OCI-LY7 (cell line): ENCODE data around the gene RSPH9.

Experiments
- CTCF ChIP-seq: fragments of 200-600 bp; sonication (generic); conservative IDR thresholded peaks from 2 replicates; pipeline ENCODE4 v1.5.1; 2014; ENCODE audit warnings: mild to moderate bottlenecking, antibody characterized with exemption, low read length, moderate library complexity, mixed read lengths
- EZH2phosphoT487 ChIP-seq: fragments of 200-600 bp; sonication (generic); IDR thresholded peaks from 2 replicates; pipeline ENCODE4 v1.6.1; 2018; ENCODE audit warnings: low read depth, borderline replicate concordance, mild to moderate bottlenecking, mixed run types, antibody characterized with exemption, low read length, moderate library complexity, mixed read lengths

GRCh38 chr6:43621836-43622180 lies 23.0 kb upstream of the RSPH9 start:
- no peak for TF ChIP-seq CTCF
- no peak for TF ChIP-seq EZH2phosphoT487
